ENCODE measurements around the gene CRLF1.

GRCh38 chr19:18571564-18572344 lies 34.8 kb downstream of the CRLF1 start, which contains the start of gene UBA52:
- TF ChIP-seq POLR2A (IDR thresholded peaks at IDR 0.05; ENCODE audit: low read depth, low read length), result peak; percentile 97
- TF ChIP-seq TAF1 (IDR thresholded peaks at IDR 0.05; ENCODE audit: borderline replicate concordance, low read depth, low read length), result peak; percentile 96; the same call in 1 of the 2 replicates
- peak; percentile 91 for TF ChIP-seq POLR2AphosphoS5 (IDR thresholded peaks at IDR 0.05; ENCODE audit: low read depth, low read length)
